ENCODE measurements around the gene SLC5A2. TPM values are rescaled to one million over a fixed set of nuclear protein-coding genes. Genes with fewer than 3 reads are reported as not detected.

SLC5A2 gene
- total RNA-seq, 1 experiment from 2014 or later, result 0.13 TPM

DNA sequence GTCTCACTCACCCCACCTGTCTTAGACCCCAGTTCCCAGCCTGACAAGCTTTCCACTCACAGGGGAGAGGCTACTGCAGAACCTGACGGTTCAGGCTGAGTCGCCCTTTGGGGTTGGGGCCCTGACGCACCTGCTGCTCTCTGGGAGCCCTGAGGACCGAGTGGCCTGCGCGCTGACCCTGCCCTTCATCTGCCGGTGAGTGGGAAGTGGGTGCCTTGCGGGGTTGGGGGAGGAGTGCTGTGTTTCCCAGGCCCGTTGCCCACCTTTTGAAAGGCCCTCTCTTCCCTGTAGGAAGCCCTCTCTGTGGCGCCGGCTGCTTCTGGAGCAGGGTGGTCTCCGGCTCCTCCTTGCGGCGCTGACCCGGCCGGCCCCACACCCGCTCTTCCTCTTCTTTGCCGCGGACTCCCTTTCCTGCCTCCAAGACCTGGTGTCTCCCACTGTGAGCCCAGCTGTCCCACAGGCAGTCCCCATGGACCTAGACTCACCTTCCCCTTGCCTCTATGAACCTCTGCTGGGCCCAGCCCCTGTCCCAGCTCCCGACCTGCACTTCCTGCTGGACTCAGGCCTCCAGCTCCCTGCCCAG is 17.0 kb upstream of the SLC5A2 start:
- TF ChIP-seq EZH2 (IDR thresholded peaks at IDR 0.05; ENCODE audit: low read depth), result no peak
- TF ChIP-seq, protein P1, sequence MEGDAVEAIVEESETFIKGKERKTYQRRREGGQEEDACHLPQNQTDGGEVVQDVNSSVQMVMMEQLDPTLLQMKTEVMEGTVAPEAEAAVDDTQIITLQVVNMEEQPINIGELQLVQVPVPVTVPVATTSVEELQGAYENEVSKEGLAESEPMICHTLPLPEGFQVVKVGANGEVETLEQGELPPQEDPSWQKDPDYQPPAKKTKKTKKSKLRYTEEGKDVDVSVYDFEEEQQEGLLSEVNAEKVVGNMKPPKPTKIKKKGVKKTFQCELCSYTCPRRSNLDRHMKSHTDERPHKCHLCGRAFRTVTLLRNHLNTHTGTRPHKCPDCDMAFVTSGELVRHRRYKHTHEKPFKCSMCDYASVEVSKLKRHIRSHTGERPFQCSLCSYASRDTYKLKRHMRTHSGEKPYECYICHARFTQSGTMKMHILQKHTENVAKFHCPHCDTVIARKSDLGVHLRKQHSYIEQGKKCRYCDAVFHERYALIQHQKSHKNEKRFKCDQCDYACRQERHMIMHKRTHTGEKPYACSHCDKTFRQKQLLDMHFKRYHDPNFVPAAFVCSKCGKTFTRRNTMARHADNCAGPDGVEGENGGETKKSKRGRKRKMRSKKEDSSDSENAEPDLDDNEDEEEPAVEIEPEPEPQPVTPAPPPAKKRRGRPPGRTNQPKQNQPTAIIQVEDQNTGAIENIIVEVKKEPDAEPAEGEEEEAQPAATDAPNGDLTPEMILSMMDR (conservative IDR thresholded peaks at IDR 0.05), result no peak
- no peak overlapping the region for H3K27ac ChIP-seq
- CTCF ChIA-PET, result no interaction called here
- H3K27me3 ChIP-seq (ENCODE audit: insufficient read depth, low read depth), result no peaks in the 10 kb centered on the region
- no peak for DNase-seq
- no peaks in the 10 kb centered on the region for H3K9me3 ChIP-seq (ENCODE audit: insufficient read depth, low read depth)
- no peak overlapping the region for H3K4me3 ChIP-seq
- BruUV-seq (replicated peaks), result no TSS peak
- H3K79me2 ChIP-seq (ENCODE audit: low read depth), result peaks cover 7% of the 10 kb centered on the region; the same call in 1 of the 2 replicates
- H3K9me2 ChIP-seq (ENCODE audit: insufficient read depth), result no peaks in the 10 kb centered on the region
- no peak overlapping the region for H3K4me2 ChIP-seq
- H3K36me3 ChIP-seq (ENCODE audit: low read depth), result no peaks in the 10 kb centered on the region
- POLR2A ChIA-PET (ENCODE audit: unreplicated experiment), result no interaction called here
- H2AFZ ChIP-seq, result no peak overlapping the region
- no peaks in the 10 kb centered on the region; the same call in 1 of the 2 replicates for H4K20me1 ChIP-seq (ENCODE audit: insufficient read depth)
- intact Hi-C loops (cut with micrococcal nuclease; ENCODE audit: unreplicated experiment), result no loop called here
- peaks cover under 1% of the 10 kb centered on the region; the same call in 1 of the 2 replicates for H3K4me1 ChIP-seq (replicated peaks; ENCODE audit: insufficient read depth)
- peaks cover 4% of the 10 kb centered on the region; the same call in 1 of the 2 replicates for H3F3A ChIP-seq (ENCODE audit: insufficient read depth, low read depth)

DNA sequence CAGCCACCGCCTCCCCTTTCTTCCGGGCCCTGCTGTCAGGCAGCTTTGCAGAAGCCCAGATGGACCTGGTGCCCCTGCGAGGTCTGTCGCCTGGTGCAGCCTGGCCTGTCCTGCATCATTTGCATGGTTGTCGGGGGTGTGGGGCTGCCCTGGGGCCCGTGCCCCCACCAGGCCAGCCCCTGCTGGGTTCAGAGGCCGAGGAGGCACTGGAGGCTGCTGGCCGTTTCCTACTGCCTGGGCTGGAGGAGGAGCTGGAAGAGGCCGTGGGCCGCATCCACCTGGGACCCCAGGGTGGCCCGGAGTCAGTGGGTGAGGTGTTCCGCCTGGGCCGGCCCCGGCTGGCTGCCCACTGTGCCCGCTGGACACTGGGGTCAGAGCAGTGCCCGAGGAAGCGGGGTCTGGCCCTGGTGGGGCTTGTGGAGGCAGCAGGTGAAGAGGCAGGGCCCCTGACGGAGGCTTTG is 16.5 kb upstream of the SLC5A2 start:
- BruUV-seq (replicated peaks), result no TSS peak
- no peak overlapping the region for H3K4me3 ChIP-seq

DNA sequence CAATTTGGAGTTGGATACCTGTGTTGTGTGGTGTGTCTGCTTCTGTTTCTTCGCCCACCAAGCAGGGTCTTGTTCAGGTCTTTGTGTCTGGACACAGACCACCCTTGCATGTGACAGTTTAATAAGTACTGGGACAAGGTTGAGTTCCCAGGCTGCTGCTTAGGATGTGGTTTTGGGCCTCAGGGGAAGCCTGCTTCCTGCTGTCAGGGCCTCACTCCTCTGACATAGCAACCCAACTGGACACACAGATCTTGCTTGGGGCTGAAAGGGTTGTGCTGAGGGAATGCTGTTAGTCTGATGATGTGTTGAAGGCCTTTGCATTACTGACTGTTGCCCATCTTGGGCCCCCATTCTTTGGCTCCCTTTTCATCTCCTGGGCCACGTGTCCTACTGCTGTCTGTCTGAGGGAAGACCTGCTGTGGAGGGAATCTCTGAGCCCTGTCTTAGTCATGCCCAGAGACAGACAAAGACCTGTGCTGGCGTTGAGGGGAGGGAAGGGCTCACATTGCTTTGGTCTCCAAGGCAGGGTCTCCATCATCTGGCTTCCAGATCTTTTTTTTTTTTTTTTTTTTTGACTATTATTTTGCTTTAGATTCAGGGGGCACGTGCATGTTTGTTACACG is 15.7 kb upstream of the SLC5A2 start:
- Histone ChIP-seq H3K79me2 (ENCODE audit: low read depth) (no peaks in the 10 kb centered on the region), H4K20me1 (ENCODE audit: insufficient read depth) (no peaks in the 10 kb centered on the region; the same call in 1 of the 2 replicates), H3K27me3 (ENCODE audit: insufficient read depth, low read depth) (no peaks in the 10 kb centered on the region), H2AFZ (no peak overlapping the region), H3K4me2 (no peak overlapping the region), H3K9me3 (ENCODE audit: insufficient read depth, low read depth) (no peaks in the 10 kb centered on the region), H3K4me1 (replicated peaks; ENCODE audit: insufficient read depth) (0 out of 2 replicates have a peak, but pooled peaks cover 5% of the 10 kb centered on the region), H3F3A (ENCODE audit: insufficient read depth, low read depth) (peaks cover 11% of the 10 kb centered on the region; the same call in 1 of the 2 replicates), H3K27ac (no peak overlapping the region), H3K4me3 (no peak overlapping the region), H3K36me3 (ENCODE audit: low read depth) (no peaks in the 10 kb centered on the region), H3K9me2 (ENCODE audit: insufficient read depth) (no peaks in the 10 kb centered on the region)
- DNase-seq, result no peak
- CTCF ChIA-PET, result no interaction called here
- BruUV-seq (replicated peaks), result no TSS peak
- POLR2A ChIA-PET (ENCODE audit: unreplicated experiment), result no interaction called here
- intact Hi-C loops (cut with micrococcal nuclease; ENCODE audit: unreplicated experiment), result no loop called here
- TF ChIP-seq, protein P1 (conservative IDR thresholded peaks at IDR 0.05), result no peak
- no peak for TF ChIP-seq EZH2 (IDR thresholded peaks at IDR 0.05; ENCODE audit: low read depth)

More for the DNA sequence above, 16.5 kb upstream of the SLC5A2 start:
- no peak for DNase-seq
- Histone ChIP-seq H3K4me2 (no peak overlapping the region), H3K27me3 (ENCODE audit: insufficient read depth, low read depth) (no peaks in the 10 kb centered on the region), H2AFZ (no peak overlapping the region), H3K4me1 (replicated peaks; ENCODE audit: insufficient read depth) (0 out of 2 replicates have a peak, but pooled peaks cover 2% of the 10 kb centered on the region), H3K9me3 (ENCODE audit: insufficient read depth, low read depth) (no peaks in the 10 kb centered on the region), H3K36me3 (ENCODE audit: low read depth) (no peaks in the 10 kb centered on the region), H3K79me2 (ENCODE audit: low read depth) (peaks cover 1% of the 10 kb centered on the region; the same call in 1 of the 2 replicates), H3K9me2 (ENCODE audit: insufficient read depth) (no peaks in the 10 kb centered on the region), H4K20me1 (ENCODE audit: insufficient read depth) (no peaks in the 10 kb centered on the region; the same call in 1 of the 2 replicates), H3F3A (ENCODE audit: insufficient read depth, low read depth) (0 out of 2 replicates have a peak, but pooled peaks cover 8% of the 10 kb centered on the region), H3K27ac (no peak overlapping the region)
- no peak for TF ChIP-seq EZH2 (IDR thresholded peaks at IDR 0.05; ENCODE audit: low read depth)
- TF ChIP-seq, protein P1 (conservative IDR thresholded peaks at IDR 0.05), result no peak
- CTCF ChIA-PET, result no interaction called here
- POLR2A ChIA-PET (ENCODE audit: unreplicated experiment), result interaction anchor here (0.6 kb wide), 1 partner anchor 549 kb away, joined by 4 read pairs; no protein-coding TSS in a partner anchor
- intact Hi-C loops (cut with micrococcal nuclease; ENCODE audit: unreplicated experiment), result no loop called here

Data from PC-9 (cell line).